Stimulated activated CD4-positive, alpha-beta T cell treated with anti-CD3 and anti-CD28 coated beads, TNF-alpha, amount 100 ng/mL, for 1 hour (primary cell): ENCODE measurements around the gene CNGB1.
"Not testable (repeated sequence)": the region's sequence is repeated elsewhere in the genome, so short reads cannot be mapped to it uniquely, and the experiment has no call there.

Experiments
- DNase-seq, 3 donors: peaks; one replicate each; pipeline ENCODE4 v3.0.0-alpha.2; 2020; ENCODE audit warnings: low read depth in 3 of 3, low spot score in 1 of 3

Gene CNGB1

GRCh38 chr16:57890752-57891111 lies 80.2 kb downstream of the CNGB1 start:
- DNase-seq = no peak

GRCh38 chr16:57889960-57890751 lies 80.8 kb downstream of the CNGB1 start:
- no peak for DNase-seq

GRCh38 chr16:57889522-57889921 lies 81.4 kb downstream of the CNGB1 start:
- DNase-seq = no peak

DNA sequence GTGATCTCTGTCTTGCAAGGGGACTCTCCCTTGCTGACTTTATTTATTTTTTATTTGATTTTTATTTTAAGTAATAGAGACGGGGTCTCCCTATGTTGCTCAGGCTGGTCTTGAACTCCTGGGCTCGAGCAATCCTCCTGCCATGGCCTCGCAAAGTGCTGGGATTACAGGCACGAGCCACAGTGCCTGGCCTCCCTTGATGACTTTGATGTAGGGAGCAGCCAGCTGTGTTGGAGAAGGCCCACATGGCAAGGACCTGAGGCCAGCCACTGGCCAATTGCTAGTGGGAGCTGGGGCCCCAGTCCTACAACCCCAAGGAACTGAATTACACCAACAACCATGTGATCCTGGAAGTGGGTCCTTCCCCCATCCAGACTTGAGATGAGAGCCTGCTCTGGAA lies 81.8 kb downstream of the CNGB1 start:
- no peak for DNase-seq

- no peak for DNase-seq
Observed at GRCh38 chr16:57888128-57888527, 82.8 kb downstream of the CNGB1 start.

DNA sequence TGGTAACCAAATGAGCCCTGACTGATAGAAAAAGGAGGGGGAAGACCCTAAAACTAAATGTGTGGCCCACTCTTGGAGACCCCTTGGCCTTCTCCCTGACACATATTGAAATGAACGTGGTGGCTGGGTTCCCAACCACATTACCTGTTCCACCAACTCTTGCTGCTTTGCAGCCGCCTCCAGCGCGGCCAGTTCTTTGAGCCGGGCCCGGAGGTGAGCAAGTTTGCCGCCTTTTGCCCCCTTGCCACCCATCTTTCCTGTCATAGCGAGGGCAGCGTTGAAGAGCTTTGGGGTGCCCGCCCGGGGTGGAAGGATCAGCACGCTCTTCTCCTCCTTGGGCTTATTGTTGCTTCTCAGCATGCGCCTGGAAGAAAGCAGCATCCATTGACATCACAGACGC lies 83.2 kb downstream of the CNGB1 start:
- DNase-seq = no peak

DNA sequence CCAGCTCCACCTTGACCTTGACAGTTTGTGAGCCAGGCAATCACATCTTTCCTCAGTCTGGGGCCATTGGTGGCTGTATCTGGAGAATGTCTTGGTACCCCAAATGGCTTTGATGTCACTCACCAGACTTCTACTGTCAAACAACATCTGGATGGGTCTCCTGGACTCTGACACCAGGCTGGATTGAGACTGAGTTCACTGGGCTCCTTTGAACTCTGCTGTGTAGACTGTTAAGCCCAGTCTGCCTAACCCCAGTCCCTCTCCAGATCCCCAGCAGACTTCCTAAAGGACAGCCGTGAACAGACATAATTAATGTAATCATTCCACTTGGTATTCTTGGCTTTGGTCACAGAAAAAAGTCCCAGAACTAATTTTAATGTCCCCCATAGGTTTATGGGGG lies 84.5 kb downstream of the CNGB1 start:
- DNase-seq = no peak

DNA sequence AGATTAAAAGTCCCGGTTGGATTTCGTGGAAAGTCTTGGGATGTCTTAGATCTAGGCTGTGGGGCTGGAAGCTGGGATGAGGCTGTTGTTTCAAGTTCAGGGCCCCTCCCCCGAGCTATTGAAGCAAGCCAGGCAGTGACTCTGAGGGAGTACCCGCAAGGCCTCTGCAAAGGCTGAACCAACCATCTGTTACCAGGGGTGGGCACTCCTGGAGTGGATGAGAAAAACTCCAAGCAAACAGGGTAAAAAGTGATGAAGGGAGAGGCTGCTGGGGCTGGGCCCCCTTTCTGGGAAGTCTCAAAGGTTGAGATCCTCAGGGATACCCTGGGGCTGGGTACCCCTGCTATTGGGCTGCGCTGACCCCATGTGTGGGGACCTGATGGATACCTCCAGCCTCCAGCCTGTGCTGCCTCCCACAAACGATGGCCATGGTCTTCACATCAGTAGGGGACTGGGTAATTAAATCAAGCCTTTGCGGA lies 86.2 kb downstream of the CNGB1 start:
- no peak for DNase-seq

- DNase-seq = no peak
Observed at GRCh38 chr16:57883953-57884654, 86.8 kb downstream of the CNGB1 start.

DNA sequence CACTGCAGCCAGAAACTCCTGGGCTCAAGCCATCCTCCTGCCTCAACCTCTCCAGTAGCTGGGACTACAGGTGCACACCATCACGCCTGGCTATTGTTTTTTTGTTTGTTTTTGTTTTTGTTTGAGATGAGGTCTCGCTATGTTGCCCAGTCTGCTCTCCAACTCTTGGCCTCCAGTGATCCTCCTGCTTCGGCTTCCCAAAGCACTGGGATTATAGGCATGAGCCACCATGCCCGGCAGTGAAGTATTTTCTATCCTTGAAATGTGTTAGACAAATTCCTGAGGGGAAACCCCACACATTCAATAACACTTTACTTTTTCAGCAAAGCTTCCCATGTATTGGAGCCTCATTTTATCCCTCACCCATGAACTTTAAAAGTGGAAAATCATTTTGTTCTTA lies 87.4 kb downstream of the CNGB1 start:
- no peak for DNase-seq

- DNase-seq = no peak
Observed at GRCh38 chr16:57882792-57883191, 88.1 kb downstream of the CNGB1 start.

DNA sequence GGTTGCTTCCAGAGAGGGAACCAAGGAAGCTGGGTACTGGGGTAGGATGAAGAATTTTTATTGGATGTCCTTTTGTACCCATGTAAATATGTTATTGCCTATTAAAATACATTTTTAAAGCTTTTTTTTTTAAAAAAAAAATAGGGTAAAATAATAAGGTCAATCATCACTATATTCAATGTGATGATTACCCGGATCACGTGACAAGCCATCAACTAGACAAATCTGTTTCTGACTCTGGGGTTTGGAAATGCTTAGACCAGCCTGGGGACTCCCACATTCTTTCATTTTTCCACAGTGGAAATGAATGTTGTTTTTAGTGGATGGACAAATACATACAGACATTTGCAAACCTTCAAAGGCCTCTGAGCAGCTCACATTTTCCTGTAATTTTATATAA lies 88.7 kb downstream of the CNGB1 start:
- no peak for DNase-seq

GRCh38 chr16:57878586-57878985 lies 92.3 kb downstream of the CNGB1 start:
- DNase-seq = no peak

- no peak for DNase-seq
Observed at GRCh38 chr16:57876210-57876609, 94.7 kb downstream of the CNGB1 start.

DNA sequence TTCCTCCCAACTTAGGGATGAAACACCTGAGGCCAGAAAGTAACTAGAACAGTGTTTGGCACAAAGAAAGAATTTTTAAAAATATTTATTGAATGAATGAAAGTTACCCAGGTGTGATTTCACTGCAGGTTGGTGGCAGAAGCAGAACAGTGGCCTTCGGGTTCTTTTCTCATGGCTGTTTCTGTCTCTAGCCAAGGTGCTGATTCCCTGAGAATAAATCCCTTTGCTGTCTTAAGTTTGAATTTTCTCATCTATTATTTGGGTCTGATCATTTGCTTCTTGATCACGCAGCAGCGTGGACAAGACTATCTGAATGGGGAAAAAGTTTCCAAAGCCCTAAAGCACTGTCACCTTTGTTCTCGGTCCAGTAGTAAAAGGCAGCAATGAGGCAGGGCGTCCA lies 95.6 kb downstream of the CNGB1 start:
- no peak for DNase-seq

DNA sequence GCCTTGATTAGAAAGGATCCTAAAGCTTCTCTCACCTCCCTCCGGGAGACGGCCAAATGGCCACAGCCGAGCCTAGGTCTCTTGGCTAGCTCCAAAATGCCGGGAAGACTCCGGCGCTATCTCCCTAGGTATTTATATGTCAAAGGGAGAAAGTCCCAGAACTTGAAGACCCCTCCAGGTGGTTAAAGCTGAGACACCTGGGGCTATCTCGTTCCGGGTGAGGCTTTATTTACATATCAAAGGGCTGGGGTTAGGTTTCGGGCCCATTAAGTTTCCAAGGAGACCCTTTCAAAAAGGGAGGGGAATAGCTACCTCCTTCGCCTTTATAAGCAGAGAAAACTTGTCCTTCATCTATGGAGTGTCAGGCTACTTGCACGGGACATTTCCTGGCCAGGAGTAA lies 97.7 kb downstream of the CNGB1 start:
- DNase-seq = no peak

- DNase-seq = not testable (repeated sequence)
Observed at GRCh38 chr16:57872764-57873163, 98.2 kb downstream of the CNGB1 start.

DNA sequence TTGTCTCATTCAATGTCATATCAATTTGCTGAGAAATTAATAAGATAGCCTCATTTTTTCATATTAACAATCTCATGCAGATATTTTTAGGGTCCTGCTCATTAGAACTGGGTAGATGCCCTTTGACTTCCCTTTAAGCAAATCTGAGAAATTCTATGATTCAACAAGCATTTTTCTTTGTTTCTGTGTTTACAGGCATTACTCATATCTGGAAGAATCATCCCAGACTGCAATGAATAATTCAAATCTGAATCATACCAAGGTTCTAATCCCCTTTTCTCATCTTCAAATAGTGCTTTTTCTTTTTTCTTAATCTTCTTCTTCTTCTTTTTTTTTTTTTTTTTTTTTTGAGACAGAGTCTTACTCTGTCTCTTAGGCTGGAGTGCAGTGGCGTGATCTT lies 99.5 kb downstream of the CNGB1 start:
- no peak for DNase-seq

DNA sequence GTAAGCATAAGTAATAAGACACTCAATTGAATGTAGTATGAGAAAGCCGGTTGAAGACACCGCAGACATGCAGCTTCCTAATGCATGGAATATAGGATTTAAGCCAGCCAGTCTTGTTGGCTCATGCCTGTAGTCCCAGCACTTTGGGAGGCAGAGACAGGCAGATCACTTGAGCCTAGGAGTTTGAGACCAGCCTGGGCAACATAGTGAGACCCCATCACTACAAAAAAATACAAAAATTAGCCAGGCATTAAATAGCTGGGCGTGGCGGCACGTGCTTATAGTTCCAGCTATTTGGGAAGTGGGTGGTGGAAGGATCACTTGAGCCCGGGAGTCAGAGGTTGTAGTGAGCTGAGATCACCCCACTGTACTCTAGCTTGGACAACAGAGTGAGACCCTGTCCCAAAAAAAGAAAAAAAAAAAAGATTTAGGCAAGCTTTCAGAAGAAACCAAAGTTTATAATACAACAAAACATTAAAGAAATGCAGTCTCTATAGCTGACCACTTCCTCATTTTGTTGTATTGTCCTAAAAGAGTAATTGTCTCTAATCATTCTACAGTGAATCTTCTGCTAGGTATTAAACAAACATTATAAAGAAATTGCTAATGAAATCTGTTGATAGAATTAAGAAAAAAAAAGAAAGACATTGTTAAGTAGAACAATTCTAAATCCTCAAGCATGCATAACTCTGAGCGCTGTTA lies 100.0 kb downstream of the CNGB1 start:
- no peak for DNase-seq

DNA sequence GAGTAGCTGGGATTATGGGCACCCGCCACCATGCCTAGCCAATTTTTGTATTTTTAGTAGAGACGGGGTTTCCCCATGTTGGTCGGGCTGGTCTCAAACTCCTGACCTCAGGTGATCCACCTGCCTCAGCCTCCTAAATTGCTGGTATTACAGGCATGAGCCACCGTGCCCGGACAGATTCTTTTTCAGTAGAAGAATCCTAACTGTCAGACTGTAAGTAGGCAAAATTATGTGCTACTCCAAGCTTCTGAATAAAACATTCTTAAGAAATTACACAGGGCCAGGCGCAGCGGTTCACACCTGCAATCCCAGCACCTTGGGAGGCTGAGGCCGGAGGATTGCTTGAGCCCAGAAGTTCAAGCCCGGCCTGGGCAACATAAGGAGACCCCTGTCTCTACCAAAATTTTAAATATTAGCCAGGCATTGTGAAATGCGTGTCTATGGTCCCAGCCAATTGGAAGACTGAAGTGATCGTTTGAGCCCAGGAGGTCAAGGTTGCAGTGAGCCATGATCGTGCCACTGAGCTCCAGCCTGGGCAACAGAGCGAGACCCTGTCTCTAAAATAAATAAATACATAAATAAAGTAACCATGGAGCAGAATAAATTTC lies 101.9 kb downstream of the CNGB1 start:
- no peak for DNase-seq

GRCh38 chr16:57867000-57867561 lies 103.8 kb downstream of the CNGB1 start:
- DNase-seq = no peak
